B cell (primary cell): ENCODE data around the gene LAYN. TPM values are rescaled to one million over a fixed set of nuclear protein-coding genes. Genes with fewer than 3 reads are reported as not detected.

Experiments
- ATAC-seq: fragments of 200-7000 bp; cut with Tn5 transposase; one replicate; pipeline ENCODE4 v1.10.0; 2021; ENCODE audit warnings: low read depth, mild to moderate bottlenecking, moderate number of reproducible peaks, moderate library complexity
- CTCF ChIA-PET: fragments of 350-600 bp; sonication (Branson Sonifier 250); formaldehyde crosslinking; loops from one replicate; lab custom pipeline; 2021; ENCODE audit warnings: antibody characterized with exemption, inconsistent platforms; lab: Charles Lee
- POLR2A ChIA-PET: fragments of 350-600 bp; sonication (Branson Sonifier 250); formaldehyde crosslinking; loops from one replicate; lab custom pipeline; 2021; ENCODE audit warnings: antibody characterized with exemption; lab: Charles Lee
- DNase-seq: peaks from one replicate; pipeline ENCODE4 v3.0.0; 2013
- H2AFZ ChIP-seq: 2 replicates; pipeline ENCODE4 v1.6.1; 2012; ENCODE audit warnings: mild to moderate bottlenecking, low read depth, low read length; ENCODE audit not compliant: insufficient read depth, poor library complexity, severe bottlenecking
- H3K27ac ChIP-seq, 2 donors: 1 replicate in 1 of 2; 2 replicates in 1 of 2; pipeline ENCODE4 v1.5.1; 2012 to 2013; ENCODE audit warnings: low read length in 2 of 2, mild to moderate bottlenecking in 2 of 2, moderate library complexity in 1 of 2
- H3K27me3 ChIP-seq, 4 experiments: fragments of 200-600 bp in 1 of 4; sonication (generic) in 1 of 4; replicated peaks in 1 of 4; 1 replicate in 2 of 4; 2 replicates in 2 of 4; pipeline versions ENCODE4 v1.6.1 to v1.7.0; 2013 to 2016; ENCODE audit warnings: low read length in 3 of 4, mild to moderate bottlenecking in 2 of 4, mixed read lengths in 1 of 4, moderate library complexity in 1 of 4; ENCODE audit not compliant: insufficient read depth in 4 of 4, control insufficient read depth in 3 of 4; ENCODE audit errors: control extremely low read depth in 1 of 4
- H3K36me3 ChIP-seq, 2 experiments: replicated peaks in 1 of 2; 1 replicate in 1 of 2; 2 replicates in 1 of 2; pipeline versions ENCODE4 v1.6.1 to v1.7.1; 2013; ENCODE audit warnings: low read length in 1 of 2; ENCODE audit not compliant: insufficient read depth in 2 of 2, control insufficient read depth in 1 of 2; ENCODE audit errors: control extremely low read depth in 1 of 2, extremely low read depth in 1 of 2
- H3K4me1 ChIP-seq, 2 donors: fragments of 200-600 bp in 1 of 2; sonication (generic) in 1 of 2; 1 replicate in 1 of 2; 2 replicates in 1 of 2; pipeline versions ENCODE4 v1.5.1 to v1.6.1; 2013 to 2017; ENCODE audit warnings: low read length in 2 of 2; ENCODE audit not compliant: control insufficient read depth in 2 of 2, insufficient read depth in 2 of 2
- H3K4me2 ChIP-seq: replicated peaks from 2 replicates; pipeline ENCODE3; 2012; ENCODE audit warnings: mild to moderate bottlenecking, low read depth, low read length; ENCODE audit not compliant: poor library complexity, severe bottlenecking
- H3K4me3 ChIP-seq, 5 experiments: fragments of 200-600 bp in 1 of 5; sonication (generic) in 1 of 5; 1 replicate in 3 of 5; 2 replicates in 2 of 5; pipeline versions ENCODE4 v1.5.1 to v1.7.0; 2011 to 2016; ENCODE audit warnings: low read length in 4 of 5, mild to moderate bottlenecking in 4 of 5, low read depth in 2 of 5, control low read depth in 1 of 5, moderate library complexity in 1 of 5; ENCODE audit not compliant: insufficient read depth in 1 of 5; ENCODE audit errors: control extremely low read depth in 1 of 5, extremely low read depth in 1 of 5
- H3K79me2 ChIP-seq: fragments of 200-600 bp; sonication (generic); one replicate; pipeline ENCODE4 v1.6.0; 2016; ENCODE audit warnings: low read length; ENCODE audit not compliant: control insufficient read depth, insufficient read depth
- H3K9ac ChIP-seq: fragments of 200-600 bp; sonication (generic); 2 replicates; pipeline ENCODE4 v1.6.1; 2017; ENCODE audit warnings: mild to moderate bottlenecking, low read length, moderate library complexity
- H3K9me3 ChIP-seq, 3 donors: one replicate each; pipeline versions ENCODE4 v1.6.1 to v1.7.1; 2013; ENCODE audit warnings: low read length in 2 of 3; ENCODE audit not compliant: control insufficient read depth in 2 of 3, insufficient read depth in 1 of 3; ENCODE audit errors: control extremely low read depth in 1 of 3
- H4K20me1 ChIP-seq: 2 replicates; pipeline ENCODE4 v1.6.0; 2012; ENCODE audit warnings: mild to moderate bottlenecking, low read length; ENCODE audit not compliant: insufficient read depth, control insufficient read depth, poor library complexity, severe bottlenecking
- H3K27ac Mint-ChIP-seq: one replicate; pipeline ENCODE4 v1.8.0; 2021; ENCODE audit warnings: mixed read lengths
- H3K27me3 Mint-ChIP-seq: one replicate; pipeline ENCODE4 v1.8.0; 2021; ENCODE audit warnings: mixed read lengths
- H3K4me1 Mint-ChIP-seq: one replicate; pipeline ENCODE4 v1.8.0; 2021; ENCODE audit warnings: mixed read lengths
- H3K4me3 Mint-ChIP-seq: one replicate; pipeline ENCODE4 v1.8.0; 2021; ENCODE audit warnings: mixed read lengths
- H3K9me3 Mint-ChIP-seq: one replicate; pipeline ENCODE4 v1.8.0; 2022; ENCODE audit warnings: mixed read lengths; ENCODE audit not compliant: insufficient read depth
- EZH2 ChIP-seq: IDR thresholded peaks from 2 replicates; pipeline ENCODE4 v1.6.1; 2012; ENCODE audit warnings: borderline replicate concordance, low read depth, mild to moderate bottlenecking, moderate library complexity, low read length; ENCODE audit not compliant: insufficient read depth, poor library complexity, severe bottlenecking
- WGBS: methylation state at CpG from one replicate; pipeline ENCODE4 v1.1.5; 2013; ENCODE audit warnings: missing lambda C conversion rate; ENCODE audit not compliant: insufficient coverage; 5-methylcytosine and 5-hydroxymethylcytosine counted together
- intact Hi-C: fragments of 100-400 bp; cut with micrococcal nuclease; formaldehyde crosslinking; loops from one replicate; pipeline ENCODE4 v1.10.0; 2022
- polyA plus RNA-seq: library from polyadenylated mRNA; depleted of rRNA; stranded (reverse); fragments of >200 nt; gene quantifications from 2 replicates; pipeline ENCODE4 v1.2.3, GENCODE V29; 2012
- total RNA-seq, 2 donors: library from RNA; stranded (reverse); fragments of 120-200 nt in 1 of 2; gene quantifications; 1 replicate in 1 of 2; 2 replicates in 1 of 2; pipeline versions ENCODE4 v1.2.3 to v1.2.4, GENCODE V29; 2013 to 2022
- TF ChIP-seq, protein P1 (sequence below): fragments of 200-600 bp; IDR thresholded peaks from one replicate; pipeline ENCODE4 v1.8.0; 2022; ENCODE audit warnings: antibody characterized with exemption, mild to moderate bottlenecking

Gene LAYN
- total and polyA plus RNA-seq, 2 donors (not counting 1 experiment from before 2014, with no cell fraction given) = not detected

DNA sequence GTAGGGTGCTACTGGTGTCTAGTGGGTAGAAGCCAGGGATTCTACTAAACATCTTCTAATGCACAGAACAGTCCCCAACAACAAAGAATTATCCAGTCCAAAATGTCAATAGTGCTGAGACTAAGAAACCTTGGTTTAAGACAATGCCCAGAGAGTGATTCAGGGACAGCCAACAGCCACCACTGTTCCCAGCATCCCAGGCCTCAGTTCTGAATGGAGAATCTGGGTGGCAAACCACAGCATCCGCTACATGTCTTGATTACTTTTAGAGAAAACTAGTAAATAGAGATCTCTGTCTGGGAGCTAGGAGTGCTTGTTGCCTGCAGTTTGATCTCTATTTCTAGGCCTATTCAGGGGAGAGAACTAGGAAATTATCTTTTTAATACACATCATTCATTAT lies 40.8 kb downstream of the LAYN start:
- DNase-seq (no peak), ATAC-seq (no peak)
- Histone ChIP-seq H3K4me3 (no peak overlapping the region), H3K9me3 (no peaks in the 10 kb centered on the region), H2AFZ (no peak overlapping the region), H4K20me1 (no peaks in the 10 kb centered on the region), H3K27me3 (no peaks in the 10 kb centered on the region), H3K4me2 (no peak overlapping the region), H3K4me1 (no peaks in the 10 kb centered on the region), H3K36me3 (no peaks in the 10 kb centered on the region), H3K79me2 (no peaks in the 10 kb centered on the region), H3K9ac (no peak overlapping the region), H3K27ac (no peak overlapping the region)
- TF ChIP-seq, protein P1, sequence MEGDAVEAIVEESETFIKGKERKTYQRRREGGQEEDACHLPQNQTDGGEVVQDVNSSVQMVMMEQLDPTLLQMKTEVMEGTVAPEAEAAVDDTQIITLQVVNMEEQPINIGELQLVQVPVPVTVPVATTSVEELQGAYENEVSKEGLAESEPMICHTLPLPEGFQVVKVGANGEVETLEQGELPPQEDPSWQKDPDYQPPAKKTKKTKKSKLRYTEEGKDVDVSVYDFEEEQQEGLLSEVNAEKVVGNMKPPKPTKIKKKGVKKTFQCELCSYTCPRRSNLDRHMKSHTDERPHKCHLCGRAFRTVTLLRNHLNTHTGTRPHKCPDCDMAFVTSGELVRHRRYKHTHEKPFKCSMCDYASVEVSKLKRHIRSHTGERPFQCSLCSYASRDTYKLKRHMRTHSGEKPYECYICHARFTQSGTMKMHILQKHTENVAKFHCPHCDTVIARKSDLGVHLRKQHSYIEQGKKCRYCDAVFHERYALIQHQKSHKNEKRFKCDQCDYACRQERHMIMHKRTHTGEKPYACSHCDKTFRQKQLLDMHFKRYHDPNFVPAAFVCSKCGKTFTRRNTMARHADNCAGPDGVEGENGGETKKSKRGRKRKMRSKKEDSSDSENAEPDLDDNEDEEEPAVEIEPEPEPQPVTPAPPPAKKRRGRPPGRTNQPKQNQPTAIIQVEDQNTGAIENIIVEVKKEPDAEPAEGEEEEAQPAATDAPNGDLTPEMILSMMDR = no peak
- no peak for TF ChIP-seq EZH2
- Mint-ChIP-seq H3K4me3 (no peak overlapping the region), H3K4me1 (peaks cover 1% of the 10 kb centered on the region), H3K9me3 (no peaks in the 10 kb centered on the region), H3K27me3 (no peaks in the 10 kb centered on the region), H3K27ac (no peak overlapping the region)
- CTCF ChIA-PET = interaction anchor here (1.6 to 3.4 kb wide), 2 partner anchors 196 to 262 kb away, joined by 3 to 14 read pairs; no protein-coding TSS in a partner anchor
- WGBS = no CpG with 5 or more reads among the region's 1 CpG
- POLR2A ChIA-PET = no interaction called here
- intact Hi-C loops = no loop called here

GRCh38 chr11:111582163-111582562 lies 41.6 kb downstream of the LAYN start:
- CTCF ChIA-PET = interaction anchor here (0.8 to 3.4 kb wide), 4 partner anchors 15 to 261 kb away, joined by 3 to 14 read pairs (median 4); no protein-coding TSS in a partner anchor
- H3K4me2 ChIP-seq = no peak overlapping the region
- POLR2A ChIA-PET = no interaction called here
- DNase-seq (no peak), ATAC-seq (no peak)
- H2AFZ ChIP-seq = no peak overlapping the region
- H3K9ac ChIP-seq = no peak overlapping the region
- H3K27me3 Mint-ChIP-seq = no peaks in the 10 kb centered on the region
- no peak overlapping the region for H3K27ac ChIP-seq
- intact Hi-C loops = no loop called here
- no peak overlapping the region for H3K4me3 Mint-ChIP-seq
- no peaks in the 10 kb centered on the region for H3K9me3 ChIP-seq
- H3K27ac Mint-ChIP-seq = no peak overlapping the region
- no peaks in the 10 kb centered on the region for H3K79me2 ChIP-seq
- H3K27me3 ChIP-seq = no peaks in the 10 kb centered on the region
- no peaks in the 10 kb centered on the region for H3K36me3 ChIP-seq
- no peaks in the 10 kb centered on the region for H3K4me1 ChIP-seq
- TF ChIP-seq, protein P1 = no peak
- TF ChIP-seq EZH2 = no peak
- H4K20me1 ChIP-seq = no peaks in the 10 kb centered on the region
- H3K4me1 Mint-ChIP-seq = peaks cover 5% of the 10 kb centered on the region
- no peak overlapping the region for H3K4me3 ChIP-seq
- H3K9me3 Mint-ChIP-seq = no peaks in the 10 kb centered on the region
